Liver (tissue), 9 donors: ENCODE results near the gene KCNMA1. TPM values are rescaled to one million over a fixed set of nuclear protein-coding genes. Genes with fewer than 3 reads are reported as not detected.

ENCODE experiments used
- DNase-seq: peaks from one replicate; pipeline ENCODE4 v3.0.0-alpha.2; 2017; ENCODE audit warnings: low spot score
- H3K27ac ChIP-seq, 2 donors: one replicate each; pipeline ENCODE4 v1.7.0; 2013; ENCODE audit warnings: inconsistent platforms in 2 of 2, low read length in 2 of 2, control low read depth in 1 of 2, low read depth in 1 of 2, mild to moderate bottlenecking in 1 of 2
- H3K27me3 ChIP-seq, 4 donors: one replicate each; pipeline versions ENCODE4 v1.6.1 to v1.7.0; 2013; ENCODE audit warnings: low read length in 3 of 4, inconsistent platforms in 1 of 4, mild to moderate bottlenecking in 1 of 4, moderate library complexity in 1 of 4; ENCODE audit not compliant: control insufficient read depth in 4 of 4, insufficient read depth in 4 of 4
- H3K36me3 ChIP-seq, 4 donors: one replicate each; pipeline versions ENCODE4 v1.6.1 to v1.7.0; 2013; ENCODE audit warnings: low read length in 3 of 4, mild to moderate bottlenecking in 3 of 4, low read depth in 1 of 4, moderate library complexity in 1 of 4; ENCODE audit not compliant: control insufficient read depth in 4 of 4, insufficient read depth in 3 of 4
- H3K4me1 ChIP-seq, 4 donors: one replicate each; pipeline versions ENCODE4 v1.6.1 to v1.7.0; 2013; ENCODE audit warnings: low read length in 3 of 4, mild to moderate bottlenecking in 3 of 4, moderate library complexity in 1 of 4; ENCODE audit not compliant: control insufficient read depth in 4 of 4, insufficient read depth in 4 of 4
- H3K4me3 ChIP-seq, 3 donors: one replicate each; pipeline versions ENCODE4 v1.6.1 to v1.7.0; 2013; ENCODE audit warnings: low read length in 3 of 3, control low read depth in 1 of 3, low read depth in 1 of 3, mild to moderate bottlenecking in 1 of 3
- H3K9ac ChIP-seq, 2 donors: one replicate each; pipeline ENCODE4 v1.7.0; 2013; ENCODE audit warnings: low read length in 2 of 2, mild to moderate bottlenecking in 2 of 2, moderate library complexity in 2 of 2, control low read depth in 1 of 2, low read depth in 1 of 2
- H3K9me3 ChIP-seq, 4 donors: one replicate each; pipeline versions ENCODE4 v1.6.1 to v1.7.0; 2013; ENCODE audit warnings: low read length in 3 of 4; ENCODE audit not compliant: control insufficient read depth in 4 of 4
- ATF3 ChIP-seq: IDR thresholded peaks from 2 replicates; pipeline ENCODE4 v1.6.1; 2016; ENCODE audit warnings: antibody characterized with exemption
- CTCF ChIP-seq: fragments of 150-350 bp; IDR thresholded peaks from 2 replicates; pipeline ENCODE4 v1.5.1; 2017; ENCODE audit warnings: improper control_type of control experiment, low read depth, low read length; ENCODE audit not compliant: missing input control
- EGR1 ChIP-seq, 2 donors: IDR thresholded peaks; 2 replicates each; pipeline ENCODE4 v1.6.1; 2016 to 2018; ENCODE audit warnings: antibody characterized with exemption in 2 of 2, low read depth in 2 of 2
- FOXA1 ChIP-seq: IDR thresholded peaks from 2 replicates; pipeline ENCODE4 v1.6.1; 2016; ENCODE audit warnings: antibody characterized with exemption
- FOXA2 ChIP-seq: IDR thresholded peaks from 2 replicates; pipeline ENCODE4 v1.6.1; 2016; ENCODE audit warnings: antibody characterized with exemption
- GABPA ChIP-seq, 2 donors: IDR thresholded peaks in 1 of 2; conservative IDR thresholded peaks in 1 of 2; 2 replicates each; pipeline ENCODE4 v1.6.1; 2016; ENCODE audit warnings: antibody characterized with exemption in 2 of 2, mild to moderate bottlenecking in 1 of 2, moderate library complexity in 1 of 2
- HNF4A ChIP-seq, 2 donors: conservative IDR thresholded peaks; 2 replicates each; pipeline ENCODE4 v1.6.1; 2016; ENCODE audit warnings: antibody characterized with exemption in 2 of 2, mild to moderate bottlenecking in 2 of 2
- HNF4G ChIP-seq: IDR thresholded peaks from 2 replicates; pipeline ENCODE4 v1.6.1; 2016; ENCODE audit warnings: antibody characterized with exemption
- JUND ChIP-seq, 2 donors: IDR thresholded peaks; 2 replicates each; pipeline ENCODE4 v1.6.1; 2016; ENCODE audit warnings: antibody characterized with exemption in 2 of 2
- NR2F2 ChIP-seq: IDR thresholded peaks from 2 replicates; pipeline ENCODE4 v1.6.1; 2016; ENCODE audit warnings: antibody characterized with exemption
- RAD21 ChIP-seq, 2 donors: IDR thresholded peaks; 2 replicates each; pipeline ENCODE4 v1.6.1; 2016; ENCODE audit warnings: antibody characterized with exemption in 2 of 2, mild to moderate bottlenecking in 2 of 2
- RXRA ChIP-seq, 2 donors: IDR thresholded peaks; 2 replicates each; pipeline ENCODE4 v1.6.1; 2017 to 2018; ENCODE audit warnings: antibody characterized with exemption in 2 of 2, mild to moderate bottlenecking in 1 of 2
- SP1 ChIP-seq: IDR thresholded peaks from 2 replicates; pipeline ENCODE4 v1.6.1; 2018; ENCODE audit warnings: antibody characterized with exemption, mild to moderate bottlenecking
- TAF1 ChIP-seq: conservative IDR thresholded peaks from 2 replicates; pipeline ENCODE4 v1.6.1; 2016; ENCODE audit warnings: antibody characterized with exemption, mild to moderate bottlenecking
- YY1 ChIP-seq: IDR thresholded peaks from 2 replicates; pipeline ENCODE4 v1.6.1; 2016; ENCODE audit warnings: antibody characterized with exemption, mild to moderate bottlenecking
- WGBS: extraction: QIAGEN DNeasy Blood & Tissue Kit; methylation state at CpG from one replicate; pipeline ENCODE4 v1.1.7; 2013; 5-methylcytosine and 5-hydroxymethylcytosine counted together
- polyA plus RNA-seq, 2 donors: library from polyadenylated mRNA; stranded (reverse) in 1 of 2; unstranded in 1 of 2; fragments of 200-250 nt in 1 of 2; fragments of >200 nt in 1 of 2; fragmentation: Nextera tagmentation in 1 of 2; extraction: Ambion mirVana in 1 of 2; gene quantifications; one replicate each; pipeline versions ENCODE4 v1.2.1 to v1.2.3, GENCODE V29; 2013 to 2015
- total RNA-seq, 2 donors: library from RNA; depleted of rRNA; stranded (reverse); fragments of >200 nt; gene quantifications; one replicate each; pipeline ENCODE4 v1.2.3, GENCODE V29; 2014
- TF ChIP-seq, protein P1 (sequence below): IDR thresholded peaks from 2 replicates; pipeline ENCODE4 v1.6.1; 2016; ENCODE audit warnings: antibody characterized with exemption, mild to moderate bottlenecking
- TF ChIP-seq, protein P2 (sequence below): IDR thresholded peaks from 2 replicates; pipeline ENCODE4 v1.6.1; 2016; ENCODE audit warnings: antibody characterized with exemption
- TF ChIP-seq, protein P3 (sequence below): IDR thresholded peaks from 2 replicates; pipeline ENCODE4 v1.6.1; 2016; ENCODE audit warnings: antibody characterized with exemption
- donor health status: healthy.
- donor health status: healthy.
- donor health status: healthy.
- donor health status: healthy.
- donor health status: healthy.

The KCNMA1 gene
- total and polyA plus RNA-seq, 4 donors: 2.5 to 9.7 (median 4.7) TPM

DNA sequence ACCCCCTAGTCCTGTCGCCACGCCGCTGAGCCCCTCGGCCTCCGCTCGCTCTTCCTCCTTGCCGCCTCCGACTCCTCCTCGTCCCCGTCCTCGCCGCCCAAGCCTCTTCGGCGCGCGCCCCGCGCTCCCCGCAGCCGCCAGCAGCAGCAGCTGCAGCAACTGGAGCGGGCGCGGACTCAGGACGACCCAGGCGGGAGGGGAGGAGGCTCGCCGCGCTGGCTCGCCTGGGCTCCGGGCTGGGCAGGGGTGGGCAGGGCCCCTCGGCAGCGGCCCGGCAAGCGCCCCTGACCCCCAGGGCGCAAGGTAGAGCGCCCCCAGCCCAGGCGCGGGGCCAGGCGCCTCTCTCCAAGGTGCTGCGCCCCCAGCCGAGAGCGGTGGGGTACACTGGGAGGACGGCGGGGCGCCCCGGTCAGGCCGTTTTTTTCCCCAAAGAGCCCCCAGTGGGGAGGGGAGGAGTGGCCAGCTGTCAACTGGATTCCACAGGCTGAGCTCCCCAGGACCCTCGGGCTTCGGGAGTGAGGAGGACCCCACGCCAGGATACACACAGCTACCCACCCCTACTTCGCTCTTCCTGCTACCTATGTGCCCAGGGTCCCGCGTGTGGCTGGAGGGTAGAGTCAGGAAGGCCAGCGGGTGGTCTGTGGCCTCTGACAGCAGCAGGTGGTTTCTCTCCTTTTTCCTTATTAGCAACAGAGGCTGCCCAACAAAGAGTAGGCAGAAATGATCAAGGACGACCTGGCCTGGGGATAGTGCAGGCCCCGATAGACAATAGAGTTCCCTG, 903 bp upstream of the KCNMA1 start:
- Histone ChIP-seq H3K27me3 (peaks cover 0 to 6% (median 0%) of the 10 kb centered on the region in 4 donors), H3K9me3 (no peaks in the 10 kb centered on the region), H3K36me3 (no peaks in the 10 kb centered on the region), H3K9ac (no peak overlapping the region), H3K4me3 (peak overlapping the region; percentile 41 to 70 (median 64)), H3K4me1 (peaks cover 7 to 37% (median 25%) of the 10 kb centered on the region in 4 donors), H3K27ac (no peak overlapping the region)
- DNase-seq: no peak
- TF ChIP-seq FOXA2 (no peak), ATF3 (no peak), GABPA (IDR thresholded peaks at IDR 0.05 in 1 of 2, conservative IDR thresholded peaks at IDR 0.05 in 1 of 2) (no peak), HNF4A (conservative IDR thresholded peaks at IDR 0.05) (no peak), YY1 (no peak), FOXA1 (no peak), RAD21 (IDR thresholded peaks at IDR 0.05) (no peak), JUND (IDR thresholded peaks at IDR 0.05) (no peak), TAF1 (no peak), RXRA (IDR thresholded peaks at IDR 0.05) (no peak), HNF4G (no peak), NR2F2 (no peak), EGR1 (IDR thresholded peaks at IDR 0.05; ENCODE audit: low read depth in 2 of 2) (no peak), CTCF (no peak), SP1 (no peak)
- TF ChIP-seq, protein P1, sequence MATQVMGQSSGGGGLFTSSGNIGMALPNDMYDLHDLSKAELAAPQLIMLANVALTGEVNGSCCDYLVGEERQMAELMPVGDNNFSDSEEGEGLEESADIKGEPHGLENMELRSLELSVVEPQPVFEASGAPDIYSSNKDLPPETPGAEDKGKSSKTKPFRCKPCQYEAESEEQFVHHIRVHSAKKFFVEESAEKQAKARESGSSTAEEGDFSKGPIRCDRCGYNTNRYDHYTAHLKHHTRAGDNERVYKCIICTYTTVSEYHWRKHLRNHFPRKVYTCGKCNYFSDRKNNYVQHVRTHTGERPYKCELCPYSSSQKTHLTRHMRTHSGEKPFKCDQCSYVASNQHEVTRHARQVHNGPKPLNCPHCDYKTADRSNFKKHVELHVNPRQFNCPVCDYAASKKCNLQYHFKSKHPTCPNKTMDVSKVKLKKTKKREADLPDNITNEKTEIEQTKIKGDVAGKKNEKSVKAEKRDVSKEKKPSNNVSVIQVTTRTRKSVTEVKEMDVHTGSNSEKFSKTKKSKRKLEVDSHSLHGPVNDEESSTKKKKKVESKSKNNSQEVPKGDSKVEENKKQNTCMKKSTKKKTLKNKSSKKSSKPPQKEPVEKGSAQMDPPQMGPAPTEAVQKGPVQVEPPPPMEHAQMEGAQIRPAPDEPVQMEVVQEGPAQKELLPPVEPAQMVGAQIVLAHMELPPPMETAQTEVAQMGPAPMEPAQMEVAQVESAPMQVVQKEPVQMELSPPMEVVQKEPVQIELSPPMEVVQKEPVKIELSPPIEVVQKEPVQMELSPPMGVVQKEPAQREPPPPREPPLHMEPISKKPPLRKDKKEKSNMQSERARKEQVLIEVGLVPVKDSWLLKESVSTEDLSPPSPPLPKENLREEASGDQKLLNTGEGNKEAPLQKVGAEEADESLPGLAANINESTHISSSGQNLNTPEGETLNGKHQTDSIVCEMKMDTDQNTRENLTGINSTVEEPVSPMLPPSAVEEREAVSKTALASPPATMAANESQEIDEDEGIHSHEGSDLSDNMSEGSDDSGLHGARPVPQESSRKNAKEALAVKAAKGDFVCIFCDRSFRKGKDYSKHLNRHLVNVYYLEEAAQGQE: no peak
- TF ChIP-seq, protein P2, sequence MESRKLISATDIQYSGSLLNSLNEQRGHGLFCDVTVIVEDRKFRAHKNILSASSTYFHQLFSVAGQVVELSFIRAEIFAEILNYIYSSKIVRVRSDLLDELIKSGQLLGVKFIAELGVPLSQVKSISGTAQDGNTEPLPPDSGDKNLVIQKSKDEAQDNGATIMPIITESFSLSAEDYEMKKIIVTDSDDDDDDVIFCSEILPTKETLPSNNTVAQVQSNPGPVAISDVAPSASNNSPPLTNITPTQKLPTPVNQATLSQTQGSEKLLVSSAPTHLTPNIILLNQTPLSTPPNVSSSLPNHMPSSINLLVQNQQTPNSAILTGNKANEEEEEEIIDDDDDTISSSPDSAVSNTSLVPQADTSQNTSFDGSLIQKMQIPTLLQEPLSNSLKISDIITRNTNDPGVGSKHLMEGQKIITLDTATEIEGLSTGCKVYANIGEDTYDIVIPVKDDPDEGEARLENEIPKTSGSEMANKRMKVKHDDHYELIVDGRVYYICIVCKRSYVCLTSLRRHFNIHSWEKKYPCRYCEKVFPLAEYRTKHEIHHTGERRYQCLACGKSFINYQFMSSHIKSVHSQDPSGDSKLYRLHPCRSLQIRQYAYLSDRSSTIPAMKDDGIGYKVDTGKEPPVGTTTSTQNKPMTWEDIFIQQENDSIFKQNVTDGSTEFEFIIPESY: no peak
- TF ChIP-seq, protein P3, sequence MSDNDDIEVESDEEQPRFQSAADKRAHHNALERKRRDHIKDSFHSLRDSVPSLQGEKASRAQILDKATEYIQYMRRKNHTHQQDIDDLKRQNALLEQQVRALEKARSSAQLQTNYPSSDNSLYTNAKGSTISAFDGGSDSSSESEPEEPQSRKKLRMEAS: no peak
- 8% methylated on average over 56 of the region's 56 CpGs for WGBS
